Measurements from ENCODE around the gene USH2A. TPM values are rescaled to one million over a fixed set of nuclear protein-coding genes. Genes with fewer than 3 reads are reported as not detected.

USH2A gene
- total and polyA plus RNA-seq, 2 experiments from 2014 or later, result 0.24 TPM; not detected in 1

DNA sequence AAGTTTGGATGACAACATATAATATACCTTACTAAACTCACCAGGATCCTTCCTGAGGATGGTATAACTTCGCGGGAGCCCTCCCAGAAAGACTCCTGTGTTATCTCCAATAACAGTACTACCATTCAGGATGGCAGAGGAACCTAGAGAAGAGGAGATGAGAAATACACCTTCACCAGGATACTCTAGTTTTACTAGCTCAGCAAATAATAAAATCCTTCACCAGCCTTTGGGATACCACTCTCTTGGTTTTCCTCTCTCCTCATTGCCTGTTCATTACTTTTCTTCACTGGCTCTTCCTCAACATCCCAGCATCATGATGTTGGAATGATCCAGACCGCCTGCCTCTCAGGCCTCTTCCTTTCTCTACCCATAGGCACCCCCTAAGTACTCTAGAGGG lies 336.6 kb downstream of the USH2A start:
- TF ChIP-seq, protein P1, sequence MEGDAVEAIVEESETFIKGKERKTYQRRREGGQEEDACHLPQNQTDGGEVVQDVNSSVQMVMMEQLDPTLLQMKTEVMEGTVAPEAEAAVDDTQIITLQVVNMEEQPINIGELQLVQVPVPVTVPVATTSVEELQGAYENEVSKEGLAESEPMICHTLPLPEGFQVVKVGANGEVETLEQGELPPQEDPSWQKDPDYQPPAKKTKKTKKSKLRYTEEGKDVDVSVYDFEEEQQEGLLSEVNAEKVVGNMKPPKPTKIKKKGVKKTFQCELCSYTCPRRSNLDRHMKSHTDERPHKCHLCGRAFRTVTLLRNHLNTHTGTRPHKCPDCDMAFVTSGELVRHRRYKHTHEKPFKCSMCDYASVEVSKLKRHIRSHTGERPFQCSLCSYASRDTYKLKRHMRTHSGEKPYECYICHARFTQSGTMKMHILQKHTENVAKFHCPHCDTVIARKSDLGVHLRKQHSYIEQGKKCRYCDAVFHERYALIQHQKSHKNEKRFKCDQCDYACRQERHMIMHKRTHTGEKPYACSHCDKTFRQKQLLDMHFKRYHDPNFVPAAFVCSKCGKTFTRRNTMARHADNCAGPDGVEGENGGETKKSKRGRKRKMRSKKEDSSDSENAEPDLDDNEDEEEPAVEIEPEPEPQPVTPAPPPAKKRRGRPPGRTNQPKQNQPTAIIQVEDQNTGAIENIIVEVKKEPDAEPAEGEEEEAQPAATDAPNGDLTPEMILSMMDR (IDR thresholded peaks at IDR 0.05; ENCODE audit: low read depth, low read length), result no peak
- H3K27me3 ChIP-seq, result no peaks in the 10 kb centered on the region
- no peaks in the 10 kb centered on the region for H3K36me3 ChIP-seq
- no peak for DNase-seq (ENCODE audit: low read depth in 1 of 2, low spot score in 1 of 2)
- H3K4me3 ChIP-seq, result no peak overlapping the region
- H3K27ac ChIP-seq, result no peak overlapping the region
- no peaks in the 10 kb centered on the region for H3K9me3 ChIP-seq (ENCODE audit: low read depth)
- H3K4me1 ChIP-seq (ENCODE audit: low read depth), result no peaks in the 10 kb centered on the region

DNA sequence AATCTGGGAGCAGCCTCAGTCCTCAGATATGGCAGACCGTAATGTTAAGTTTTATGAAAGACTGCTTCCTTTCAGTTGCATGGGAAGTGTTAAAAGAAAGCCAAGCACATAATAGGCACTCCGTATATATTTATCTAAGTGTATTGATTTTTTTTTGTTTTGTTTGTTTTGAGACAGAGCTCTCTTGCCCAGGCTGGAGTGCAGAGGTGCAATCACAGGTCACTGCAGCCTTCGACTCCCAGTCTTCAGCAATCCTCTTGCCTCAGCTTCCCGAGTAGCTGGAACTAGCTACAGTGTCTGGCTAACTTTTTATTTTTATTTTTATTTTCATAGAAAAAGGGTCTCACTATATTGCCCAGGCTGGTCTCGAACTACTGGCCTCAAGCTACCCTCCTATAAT lies 341.8 kb downstream of the USH2A start:
- TF ChIP-seq, protein P1 (IDR thresholded peaks at IDR 0.05; ENCODE audit: low read depth, low read length), result no peak
- H3K27me3 ChIP-seq, result no peaks in the 10 kb centered on the region
- no peaks in the 10 kb centered on the region for H3K4me1 ChIP-seq (ENCODE audit: low read depth)
- DNase-seq (ENCODE audit: low read depth in 1 of 2, low spot score in 1 of 2), result no peak
- H3K27ac ChIP-seq, result no peak overlapping the region
- no peak overlapping the region for H3K4me3 ChIP-seq
- H3K36me3 ChIP-seq, result no peaks in the 10 kb centered on the region
- H3K9me3 ChIP-seq (ENCODE audit: low read depth), result no peaks in the 10 kb centered on the region

DNA sequence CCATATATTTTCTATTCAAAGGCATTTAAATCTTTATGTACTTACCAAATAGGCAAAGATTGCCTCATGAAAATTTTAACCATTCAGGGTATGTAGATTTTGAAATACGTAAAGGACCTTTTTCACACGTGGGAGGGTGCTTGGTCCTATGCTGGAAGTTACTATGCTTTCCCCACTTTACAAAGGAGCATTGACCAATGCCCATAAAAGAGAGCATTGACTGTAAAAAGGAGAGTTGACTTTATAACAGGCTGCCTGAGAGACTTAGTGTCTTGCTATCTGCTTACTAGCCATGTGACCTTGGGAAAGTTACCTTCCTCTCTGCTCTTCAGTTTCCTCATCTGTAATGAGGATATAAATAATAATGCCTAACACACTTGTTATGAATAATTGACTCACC lies 346.5 kb downstream of the USH2A start:
- no peak overlapping the region for H3K27ac ChIP-seq
- no peaks in the 10 kb centered on the region for H3K9me3 ChIP-seq (ENCODE audit: low read depth)
- H3K36me3 ChIP-seq, result no peaks in the 10 kb centered on the region
- no peaks in the 10 kb centered on the region for H3K4me1 ChIP-seq (ENCODE audit: low read depth)
- no peaks in the 10 kb centered on the region for H3K27me3 ChIP-seq
- DNase-seq (ENCODE audit: low read depth in 1 of 2, low spot score in 1 of 2), result no peak
- TF ChIP-seq, protein P1 (IDR thresholded peaks at IDR 0.05; ENCODE audit: low read depth, low read length), result no peak
- no peak overlapping the region for H3K4me3 ChIP-seq

DNA sequence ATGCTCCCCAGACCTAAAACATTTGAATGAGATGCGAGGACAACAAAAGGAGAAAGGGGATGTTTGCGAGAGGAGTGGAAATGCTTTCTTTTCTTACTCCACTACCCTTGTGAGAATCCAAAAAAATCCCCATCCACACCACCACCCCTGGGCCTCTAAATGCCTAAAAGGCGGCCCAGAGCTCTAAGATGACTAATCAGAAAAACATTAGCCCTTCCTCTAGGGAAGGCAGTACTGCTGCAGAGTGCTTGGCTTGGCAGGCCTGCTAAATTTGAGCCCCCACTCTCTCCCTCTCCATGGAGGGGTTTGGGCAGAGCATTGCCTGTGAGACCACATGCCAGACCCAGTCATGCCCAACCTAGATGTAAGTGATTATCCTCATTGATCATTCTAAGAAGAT lies 347.9 kb downstream of the USH2A start:
- Histone ChIP-seq H3K9me3 (ENCODE audit: low read depth) (no peaks in the 10 kb centered on the region), H3K27ac (no peak overlapping the region), H3K27me3 (no peaks in the 10 kb centered on the region), H3K4me3 (no peak overlapping the region), H3K36me3 (no peaks in the 10 kb centered on the region), H3K4me1 (ENCODE audit: low read depth) (no peaks in the 10 kb centered on the region)
- TF ChIP-seq, protein P1 (IDR thresholded peaks at IDR 0.05; ENCODE audit: low read depth, low read length), result no peak
- peak in 1 of 2 donors; percentile 6 for DNase-seq (ENCODE audit: low read depth in 1 of 2, low spot score in 1 of 2)

DNA sequence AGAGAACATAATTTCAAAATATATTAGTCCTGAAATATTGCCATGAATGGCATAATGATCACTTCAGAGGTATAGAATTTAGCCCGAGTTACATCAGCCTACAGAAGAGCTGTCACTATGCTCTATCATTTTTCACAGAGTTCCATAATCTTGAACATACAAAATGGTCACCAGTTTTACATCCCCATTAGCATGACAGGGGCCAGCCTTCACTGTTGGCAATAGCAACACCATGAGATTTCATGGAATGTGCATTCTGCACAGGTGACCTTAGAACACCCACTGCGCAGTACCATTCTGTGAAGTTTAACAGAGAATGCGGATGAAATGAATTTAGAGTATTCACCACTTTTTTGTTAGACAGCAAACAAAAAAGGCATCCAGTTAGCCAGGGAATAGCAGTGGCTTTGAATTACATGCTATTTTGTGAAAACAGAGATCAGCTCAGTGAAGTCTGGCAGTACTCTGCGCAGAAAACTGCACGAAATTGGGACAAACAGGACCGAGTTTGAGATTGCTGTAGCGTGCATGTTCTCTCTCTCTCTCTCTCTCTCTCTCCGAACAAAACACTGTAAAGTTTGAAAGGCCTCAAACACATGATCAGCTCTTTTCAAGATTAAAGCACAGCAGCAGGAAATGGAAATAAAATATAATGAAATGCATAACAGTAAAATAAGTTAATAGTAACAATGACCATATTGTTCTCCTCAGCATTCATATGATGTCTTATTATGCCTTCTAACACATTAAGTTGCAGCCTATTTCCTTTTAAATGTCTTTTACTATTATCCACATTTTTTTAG lies 349.3 kb downstream of the USH2A start:
- H3K27ac ChIP-seq, result no peak overlapping the region
- TF ChIP-seq, protein P1 (IDR thresholded peaks at IDR 0.05; ENCODE audit: low read depth, low read length), result no peak

More for the DNA sequence above, 349.3 kb downstream of the USH2A start:
- Histone ChIP-seq H3K9me3 (ENCODE audit: low read depth) (no peaks in the 10 kb centered on the region), H3K4me3 (no peak overlapping the region), H3K36me3 (no peaks in the 10 kb centered on the region), H3K4me1 (ENCODE audit: low read depth) (no peaks in the 10 kb centered on the region), H3K27me3 (no peaks in the 10 kb centered on the region)
- no peak for DNase-seq (ENCODE audit: low read depth in 1 of 2, low spot score in 1 of 2)
